GM20000 (cell line): Measurements from ENCODE around the gene BCAS4.

ENCODE experiments used
- DNase-seq: peaks from one replicate; pipeline ENCODE4 v3.0.0; 2012; ENCODE audit warnings: low spot score
- TF ChIP-seq, protein P1 (sequence below): IDR thresholded peaks from 2 replicates; pipeline ENCODE4 v1.5.1; 2012; ENCODE audit warnings: mild to moderate bottlenecking, control low read depth; ENCODE audit errors: extremely low read depth, missing control alignments

The BCAS4 gene

GRCh38 chr20:50848846-50849673, 54.2 kb downstream of the BCAS4 start:
- TF ChIP-seq, protein P1, sequence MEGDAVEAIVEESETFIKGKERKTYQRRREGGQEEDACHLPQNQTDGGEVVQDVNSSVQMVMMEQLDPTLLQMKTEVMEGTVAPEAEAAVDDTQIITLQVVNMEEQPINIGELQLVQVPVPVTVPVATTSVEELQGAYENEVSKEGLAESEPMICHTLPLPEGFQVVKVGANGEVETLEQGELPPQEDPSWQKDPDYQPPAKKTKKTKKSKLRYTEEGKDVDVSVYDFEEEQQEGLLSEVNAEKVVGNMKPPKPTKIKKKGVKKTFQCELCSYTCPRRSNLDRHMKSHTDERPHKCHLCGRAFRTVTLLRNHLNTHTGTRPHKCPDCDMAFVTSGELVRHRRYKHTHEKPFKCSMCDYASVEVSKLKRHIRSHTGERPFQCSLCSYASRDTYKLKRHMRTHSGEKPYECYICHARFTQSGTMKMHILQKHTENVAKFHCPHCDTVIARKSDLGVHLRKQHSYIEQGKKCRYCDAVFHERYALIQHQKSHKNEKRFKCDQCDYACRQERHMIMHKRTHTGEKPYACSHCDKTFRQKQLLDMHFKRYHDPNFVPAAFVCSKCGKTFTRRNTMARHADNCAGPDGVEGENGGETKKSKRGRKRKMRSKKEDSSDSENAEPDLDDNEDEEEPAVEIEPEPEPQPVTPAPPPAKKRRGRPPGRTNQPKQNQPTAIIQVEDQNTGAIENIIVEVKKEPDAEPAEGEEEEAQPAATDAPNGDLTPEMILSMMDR = no peak
- peak; percentile 49 for DNase-seq

DNA sequence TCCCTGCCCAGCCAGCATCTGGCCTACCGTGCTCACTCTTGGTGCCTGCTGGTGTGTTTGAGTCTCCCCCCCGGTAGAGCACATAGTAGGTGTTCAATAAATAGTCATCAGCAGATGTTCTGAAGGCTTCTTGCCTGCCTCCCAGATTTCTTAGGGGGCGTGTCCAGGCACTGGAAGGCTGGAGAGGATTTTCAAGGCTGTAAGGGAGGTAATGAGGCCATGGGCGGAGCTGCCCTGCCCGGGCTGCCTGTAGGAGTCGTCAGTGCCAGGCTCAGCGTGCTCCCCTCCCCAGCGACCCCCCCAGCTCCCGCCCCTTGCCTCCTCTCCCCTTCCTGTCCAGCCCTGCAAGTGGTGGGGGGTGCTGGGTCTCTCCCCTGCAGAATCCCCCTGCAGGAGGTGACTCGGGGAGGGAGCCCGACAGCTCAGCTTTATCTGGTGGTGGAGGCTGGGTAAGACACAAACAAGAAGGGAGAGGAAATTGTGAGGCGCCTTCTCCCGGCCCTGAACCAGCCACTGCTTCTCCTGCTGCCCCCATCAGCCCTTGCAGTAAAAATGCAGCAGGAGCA, 55.9 kb downstream of the BCAS4 start:
- TF ChIP-seq, protein P1 = no peak
- DNase-seq = no peak

GRCh38 chr20:50852085-50852484, 57.2 kb downstream of the BCAS4 start:
- DNase-seq = no peak
- TF ChIP-seq, protein P1 = no peak

DNA sequence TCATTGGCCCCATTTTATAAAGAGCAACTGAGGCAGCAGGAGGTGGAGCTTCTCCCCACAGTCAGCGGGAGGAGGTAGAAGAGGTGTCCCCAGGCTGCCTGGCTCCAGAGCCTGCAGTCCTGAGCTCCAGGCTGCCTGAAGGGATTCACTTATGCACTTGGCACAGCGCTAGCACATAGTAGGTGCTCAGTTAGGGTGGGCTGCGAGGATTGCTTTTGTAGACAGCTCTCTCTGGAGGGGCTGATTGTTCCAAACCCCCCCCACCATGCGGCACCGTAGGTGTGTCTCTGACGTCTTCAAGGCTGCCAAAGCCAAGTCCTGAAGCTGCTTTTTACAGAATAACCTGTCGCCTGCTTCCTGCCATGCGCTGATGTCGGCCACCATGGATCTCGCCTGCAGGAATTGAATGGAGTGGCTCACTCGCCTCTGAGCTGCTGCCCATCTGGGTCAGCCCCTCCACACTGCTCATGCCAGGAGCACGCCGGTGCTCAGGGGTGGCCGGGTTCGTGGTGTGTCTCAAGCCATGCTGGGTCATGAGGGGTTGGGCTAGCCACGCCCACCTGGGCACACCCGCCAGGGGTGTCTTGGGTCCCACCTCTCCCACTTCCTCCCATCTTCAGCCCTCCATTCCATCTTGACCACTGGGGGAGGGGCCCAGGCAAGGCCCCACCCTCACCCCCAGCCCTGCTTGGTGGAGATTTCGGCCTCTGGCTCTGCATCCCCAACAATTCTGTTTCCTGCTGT, 59.8 kb downstream of the BCAS4 start:
- DNase-seq = no peak
- TF ChIP-seq, protein P1 = no peak

GRCh38 chr20:50855498-50856474, 60.9 kb downstream of the BCAS4 start:
- DNase-seq = no peak
- TF ChIP-seq, protein P1 = no peak

DNA sequence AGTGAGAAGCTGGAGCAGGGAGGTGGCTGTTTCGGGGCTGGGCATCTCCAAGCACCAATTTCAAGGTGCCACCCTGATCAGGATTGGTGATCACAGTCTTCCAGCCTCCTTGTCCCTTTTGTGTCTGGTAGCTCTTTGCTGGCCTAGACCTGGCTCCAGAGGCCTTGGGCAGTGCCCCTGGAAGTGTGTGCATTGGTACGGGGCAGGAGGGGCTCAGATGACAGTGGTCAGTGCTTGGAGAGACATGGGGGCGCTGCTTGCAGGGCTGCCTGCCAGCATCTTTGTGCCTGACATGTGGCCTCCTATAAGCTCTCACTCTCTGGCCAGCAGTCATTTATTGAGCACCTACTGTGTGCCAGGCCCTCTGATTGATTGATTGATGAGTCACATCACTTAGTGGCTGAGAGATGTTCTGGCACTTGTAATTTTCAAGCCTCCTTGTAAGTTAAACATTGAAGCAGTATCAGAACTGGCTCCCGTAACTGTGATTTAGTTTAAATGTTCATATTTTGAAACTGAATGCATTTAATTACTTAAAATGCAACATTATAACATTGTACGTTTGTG, 61.7 kb downstream of the BCAS4 start:
- TF ChIP-seq, protein P1 = no peak
- no peak for DNase-seq
